Measurements from ENCODE around the gene AMELX.

AMELX gene

DNA sequence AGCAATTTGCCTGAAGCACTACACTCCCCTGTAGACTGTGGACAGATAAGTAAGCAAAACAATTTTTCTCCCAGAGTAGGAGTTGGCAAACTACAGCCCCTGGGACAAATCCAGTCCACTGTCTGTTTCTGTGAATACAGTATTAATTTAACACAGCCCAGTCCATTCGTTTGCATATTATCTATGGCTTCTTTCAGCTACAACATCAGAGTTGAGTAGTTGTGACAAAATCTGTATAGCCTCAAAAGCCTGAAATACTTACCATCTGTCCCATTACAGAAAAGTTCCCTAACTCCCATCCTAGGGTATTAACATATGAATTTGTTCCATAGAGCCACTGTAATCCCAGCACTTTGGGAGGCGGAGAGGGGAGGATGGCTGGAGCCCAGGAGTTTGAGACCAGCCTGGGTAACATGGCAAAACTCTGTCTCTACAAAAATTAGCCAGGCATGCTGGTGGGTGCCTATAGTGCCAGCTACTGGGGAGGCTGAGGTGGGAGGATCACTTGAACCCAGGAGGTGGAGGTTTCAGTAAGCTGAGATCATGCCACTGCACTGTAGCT lies 53.0 kb downstream of the AMELX start:
- no peak overlapping the region for H3K4me3 ChIP-seq (ENCODE audit: low read length in 2 of 2)
- no peak overlapping the region for H2AK5ac ChIP-seq (ENCODE audit: low read depth, low read length)
- H3K36me3 ChIP-seq (replicated peaks in 1 of 2; ENCODE audit: control insufficient read depth in 2 of 2, insufficient read depth in 2 of 2, low read length in 2 of 2), result no peaks in the 10 kb centered on the region
- H3K9me3 ChIP-seq (replicated peaks in 1 of 2; ENCODE audit: control insufficient read depth in 2 of 2, insufficient read depth in 1 of 2, low read depth in 1 of 2, low read length in 2 of 2), result no peaks in the 10 kb centered on the region
- no peak overlapping the region for H3K18ac ChIP-seq (ENCODE audit: low read length)
- H3K27ac ChIP-seq (replicated peaks; ENCODE audit: low read length), result no peak overlapping the region
- H3K79me1 ChIP-seq (ENCODE audit: low read depth, low read length), result no peaks in the 10 kb centered on the region
- no peak overlapping the region for H3K14ac ChIP-seq (ENCODE audit: low read length)
- H2BK15ac ChIP-seq (ENCODE audit: low read length), result no peak overlapping the region
- no CpG with 5 or more reads among the region's 2 CpGs for WGBS, 2 donors (ENCODE audit: extremely low coverage in 2 of 2, insufficient read length in 2 of 2, insufficient replicate concordance in 1 of 2)
- no peak overlapping the region for H2BK120ac ChIP-seq (ENCODE audit: low read depth, low read length)
- H2AFZ ChIP-seq (ENCODE audit: low read length), result no peak overlapping the region
- no peak overlapping the region for H3K23ac ChIP-seq (ENCODE audit: low read depth, low read length, poor library complexity)
- peaks cover 0 to 24% of the 10 kb centered on the region in 2 donors for H3K4me1 ChIP-seq (ENCODE audit: control insufficient read depth in 2 of 2, insufficient read depth in 1 of 2, low read depth in 1 of 2, low read length in 2 of 2)
- no peak overlapping the region for H2BK5ac ChIP-seq (ENCODE audit: low read length)
- H3K9ac ChIP-seq (ENCODE audit: low read depth, low read length, poor library complexity), result no peak overlapping the region
- H3K4ac ChIP-seq (ENCODE audit: low read length), result no peak overlapping the region
- H4K8ac ChIP-seq (ENCODE audit: low read depth, low read length), result no peak overlapping the region
- H2BK12ac ChIP-seq (ENCODE audit: low read length), result no peak overlapping the region
- no peak overlapping the region for H4K91ac ChIP-seq (ENCODE audit: low read depth, low read length, poor library complexity)
- no peak for DNase-seq (ENCODE audit: low spot score)
- no peaks in the 10 kb centered on the region for H3K27me3 ChIP-seq (ENCODE audit: control insufficient read depth in 3 of 3, insufficient read depth in 3 of 3, low read depth in 1 of 3, low read length in 3 of 3)
- no peak overlapping the region for H3K4me2 ChIP-seq (ENCODE audit: insufficient read depth, low read length, poor library complexity, severe bottlenecking)

DNA sequence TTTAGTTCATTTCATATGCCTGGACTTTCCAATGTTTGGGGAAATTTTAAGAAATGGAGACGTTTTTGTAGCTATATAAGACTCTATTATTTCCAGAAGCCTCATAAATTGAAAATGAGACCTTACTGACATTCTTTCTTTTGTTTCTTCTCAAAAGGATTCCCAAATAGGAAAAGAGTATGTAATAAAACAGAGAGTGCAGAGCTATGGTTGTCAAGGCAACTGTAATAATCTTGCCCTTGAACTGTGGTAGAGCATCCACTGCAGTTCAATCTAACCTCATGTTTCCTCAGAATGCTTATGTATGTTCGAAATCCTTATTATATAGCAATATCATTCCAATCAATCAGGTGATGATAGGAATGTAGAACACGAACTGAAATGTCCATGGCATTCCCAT lies 54.1 kb downstream of the AMELX start:
- H2BK120ac ChIP-seq (ENCODE audit: low read depth, low read length), result no peak overlapping the region
- H3K9ac ChIP-seq (ENCODE audit: low read depth, low read length, poor library complexity), result no peak overlapping the region
- H2AK5ac ChIP-seq (ENCODE audit: low read depth, low read length), result no peak overlapping the region
- H3K79me1 ChIP-seq (ENCODE audit: low read depth, low read length), result peaks cover 1% of the 10 kb centered on the region
- no peak overlapping the region for H3K27ac ChIP-seq (replicated peaks; ENCODE audit: low read length)
- H3K4ac ChIP-seq (ENCODE audit: low read length), result no peak overlapping the region
- H3K23ac ChIP-seq (ENCODE audit: low read depth, low read length, poor library complexity), result no peak overlapping the region
- peaks cover 0 to 14% of the 10 kb centered on the region in 2 donors for H3K4me1 ChIP-seq (ENCODE audit: control insufficient read depth in 2 of 2, insufficient read depth in 1 of 2, low read depth in 1 of 2, low read length in 2 of 2)
- DNase-seq (ENCODE audit: low spot score), result no peak
- H3K36me3 ChIP-seq (replicated peaks in 1 of 2; ENCODE audit: control insufficient read depth in 2 of 2, insufficient read depth in 2 of 2, low read length in 2 of 2), result no peaks in the 10 kb centered on the region
- H2BK15ac ChIP-seq (ENCODE audit: low read length), result no peak overlapping the region
- H3K4me3 ChIP-seq (ENCODE audit: low read length in 2 of 2), result no peak overlapping the region
- no peaks in the 10 kb centered on the region for H3K27me3 ChIP-seq (ENCODE audit: control insufficient read depth in 3 of 3, insufficient read depth in 3 of 3, low read depth in 1 of 3, low read length in 3 of 3)
- H3K14ac ChIP-seq (ENCODE audit: low read length), result no peak overlapping the region
- H4K8ac ChIP-seq (ENCODE audit: low read depth, low read length), result no peak overlapping the region
- H2BK12ac ChIP-seq (ENCODE audit: low read length), result no peak overlapping the region
- no peak overlapping the region for H3K18ac ChIP-seq (ENCODE audit: low read length)
- no peak overlapping the region for H2BK5ac ChIP-seq (ENCODE audit: low read length)
- no peaks in the 10 kb centered on the region for H3K9me3 ChIP-seq (replicated peaks in 1 of 2; ENCODE audit: control insufficient read depth in 2 of 2, insufficient read depth in 1 of 2, low read depth in 1 of 2, low read length in 2 of 2)
- no peak overlapping the region for H3K4me2 ChIP-seq (ENCODE audit: insufficient read depth, low read length, poor library complexity, severe bottlenecking)
- no peak overlapping the region for H2AFZ ChIP-seq (ENCODE audit: low read length)
- no CpG with 5 or more reads among the region's 3 CpGs for WGBS, 2 donors (ENCODE audit: extremely low coverage in 2 of 2, insufficient read length in 2 of 2, insufficient replicate concordance in 1 of 2)
- no peak overlapping the region for H4K91ac ChIP-seq (ENCODE audit: low read depth, low read length, poor library complexity)

DNA sequence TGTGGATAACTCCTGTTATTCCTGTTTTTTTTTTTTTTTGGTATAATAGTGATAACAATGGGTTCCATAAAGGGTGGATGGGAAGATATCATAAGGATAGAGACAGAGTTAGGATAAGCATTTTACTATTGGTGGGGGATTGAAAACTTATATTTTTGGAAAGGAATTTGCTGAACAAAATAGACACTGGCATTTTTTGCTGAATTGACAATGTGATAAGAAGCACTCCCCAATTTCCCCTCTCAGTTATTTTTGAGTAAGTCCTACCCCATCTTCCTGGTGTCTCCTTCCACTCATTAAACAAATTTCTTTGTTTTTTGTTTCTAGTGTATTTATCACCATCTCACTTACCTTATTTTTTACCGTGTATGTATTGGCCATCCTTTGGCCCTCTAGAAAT lies 55.8 kb downstream of the AMELX start:
- Histone ChIP-seq H3K23ac (ENCODE audit: low read depth, low read length, poor library complexity) (no peak overlapping the region), H3K27ac (replicated peaks; ENCODE audit: low read length) (no peak overlapping the region), H3K36me3 (replicated peaks in 1 of 2; ENCODE audit: control insufficient read depth in 2 of 2, insufficient read depth in 2 of 2, low read length in 2 of 2) (no peaks in the 10 kb centered on the region), H2BK5ac (ENCODE audit: low read length) (no peak overlapping the region), H2BK12ac (ENCODE audit: low read length) (no peak overlapping the region), H3K4me1 (ENCODE audit: control insufficient read depth in 2 of 2, insufficient read depth in 1 of 2, low read depth in 1 of 2, low read length in 2 of 2) (peaks cover 0 to 5% of the 10 kb centered on the region in 2 donors), H2AFZ (ENCODE audit: low read length) (no peak overlapping the region), H3K4ac (ENCODE audit: low read length) (no peak overlapping the region), H3K18ac (ENCODE audit: low read length) (no peak overlapping the region), H3K4me2 (ENCODE audit: insufficient read depth, low read length, poor library complexity, severe bottlenecking) (no peak overlapping the region), H4K91ac (ENCODE audit: low read depth, low read length, poor library complexity) (no peak overlapping the region), H3K4me3 (ENCODE audit: low read length in 2 of 2) (no peak overlapping the region), H2BK120ac (ENCODE audit: low read depth, low read length) (no peak overlapping the region), H2BK15ac (ENCODE audit: low read length) (no peak overlapping the region), H2AK5ac (ENCODE audit: low read depth, low read length) (no peak overlapping the region), H3K9ac (ENCODE audit: low read depth, low read length, poor library complexity) (no peak overlapping the region), H4K8ac (ENCODE audit: low read depth, low read length) (no peak overlapping the region), H3K79me1 (ENCODE audit: low read depth, low read length) (peaks cover 1% of the 10 kb centered on the region), H3K14ac (ENCODE audit: low read length) (no peak overlapping the region), H3K9me3 (replicated peaks in 1 of 2; ENCODE audit: control insufficient read depth in 2 of 2, insufficient read depth in 1 of 2, low read depth in 1 of 2, low read length in 2 of 2) (no peaks in the 10 kb centered on the region), H3K27me3 (ENCODE audit: control insufficient read depth in 3 of 3, insufficient read depth in 3 of 3, low read depth in 1 of 3, low read length in 3 of 3) (no peaks in the 10 kb centered on the region)
- no peak for DNase-seq (ENCODE audit: low spot score)
- no CpG with 5 or more reads among the region's 1 CpG for WGBS, 2 donors (ENCODE audit: extremely low coverage in 2 of 2, insufficient read length in 2 of 2, insufficient replicate concordance in 1 of 2)

DNA sequence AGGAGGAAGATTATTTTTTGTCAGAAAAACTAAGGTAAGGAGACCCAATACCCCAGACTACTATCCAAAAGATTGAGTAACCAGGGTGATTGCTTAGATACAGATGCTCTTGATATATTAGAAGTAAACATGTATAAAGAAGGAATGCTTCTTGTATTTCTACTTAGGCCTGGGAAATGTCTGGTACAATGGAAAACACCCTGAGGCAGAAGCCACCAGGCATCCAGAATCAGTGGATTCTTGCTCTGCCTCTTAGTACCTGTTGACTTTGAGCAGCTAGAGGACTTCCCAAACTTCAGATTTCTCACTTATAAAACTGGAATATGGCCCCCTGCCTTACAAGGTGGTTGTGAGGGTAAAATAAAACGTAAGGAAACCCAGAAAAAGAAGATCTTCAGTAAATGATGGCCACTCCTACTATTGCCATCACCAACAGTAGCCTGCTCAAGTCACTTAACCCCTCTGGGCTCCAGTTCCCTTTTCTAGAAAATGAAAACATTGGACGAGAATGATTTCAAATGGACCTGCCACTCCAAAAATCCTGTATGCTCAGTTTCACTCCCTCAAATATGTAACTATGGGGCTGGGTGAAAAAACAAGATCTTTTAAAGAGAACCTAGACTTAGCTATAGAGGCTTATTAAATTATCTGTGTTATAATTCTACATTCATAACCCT lies 56.6 kb downstream of the AMELX start:
- Histone ChIP-seq H2BK120ac (ENCODE audit: low read depth, low read length) (no peak overlapping the region), H3K18ac (ENCODE audit: low read length) (no peak overlapping the region), H3K79me1 (ENCODE audit: low read depth, low read length) (peaks cover 1% of the 10 kb centered on the region), H2BK15ac (ENCODE audit: low read length) (no peak overlapping the region), H4K91ac (ENCODE audit: low read depth, low read length, poor library complexity) (no peak overlapping the region), H3K9ac (ENCODE audit: low read depth, low read length, poor library complexity) (no peak overlapping the region), H4K8ac (ENCODE audit: low read depth, low read length) (no peak overlapping the region), H3K9me3 (replicated peaks in 1 of 2; ENCODE audit: control insufficient read depth in 2 of 2, insufficient read depth in 1 of 2, low read depth in 1 of 2, low read length in 2 of 2) (no peaks in the 10 kb centered on the region), H2BK5ac (ENCODE audit: low read length) (no peak overlapping the region), H3K4me3 (ENCODE audit: low read length in 2 of 2) (no peak overlapping the region), H3K27ac (replicated peaks; ENCODE audit: low read length) (no peak overlapping the region), H2BK12ac (ENCODE audit: low read length) (no peak overlapping the region), H2AK5ac (ENCODE audit: low read depth, low read length) (no peak overlapping the region), H3K4me1 (ENCODE audit: control insufficient read depth in 2 of 2, insufficient read depth in 1 of 2, low read depth in 1 of 2, low read length in 2 of 2) (peaks cover 0 to 5% of the 10 kb centered on the region in 2 donors), H3K36me3 (replicated peaks in 1 of 2; ENCODE audit: control insufficient read depth in 2 of 2, insufficient read depth in 2 of 2, low read length in 2 of 2) (no peaks in the 10 kb centered on the region), H3K4ac (ENCODE audit: low read length) (no peak overlapping the region), H3K23ac (ENCODE audit: low read depth, low read length, poor library complexity) (no peak overlapping the region), H2AFZ (ENCODE audit: low read length) (no peak overlapping the region), H3K14ac (ENCODE audit: low read length) (no peak overlapping the region), H3K4me2 (ENCODE audit: insufficient read depth, low read length, poor library complexity, severe bottlenecking) (no peak overlapping the region), H3K27me3 (ENCODE audit: control insufficient read depth in 3 of 3, insufficient read depth in 3 of 3, low read depth in 1 of 3, low read length in 3 of 3) (no peaks in the 10 kb centered on the region)
- DNase-seq (ENCODE audit: low spot score), result no peak
- WGBS, 2 donors (ENCODE audit: extremely low coverage in 2 of 2, insufficient read length in 2 of 2, insufficient replicate concordance in 1 of 2), result no CpG with 5 or more reads among the region's 2 CpGs
